Panc1 (cell line): Measurements from ENCODE around the gene HBB.

Experiments used
- CTCF ChIP-seq: fragments of 450-650 bp; IDR thresholded peaks from 2 replicates; pipeline ENCODE4 v1.5.1; 2017; ENCODE audit warnings: mild to moderate bottlenecking
- POLR2AphosphoS5 ChIP-seq: IDR thresholded peaks from 2 replicates; pipeline ENCODE4 v1.6.1; 2012; ENCODE audit warnings: mild to moderate bottlenecking, low read depth, low read length, moderate library complexity
- SIN3A ChIP-seq: IDR thresholded peaks from 2 replicates; pipeline ENCODE4 v1.6.1; 2012; ENCODE audit warnings: low read depth, mild to moderate bottlenecking, low read length, moderate library complexity, borderline replicate concordance; ENCODE audit not compliant: insufficient read depth
- TCF7L2 ChIP-seq: IDR thresholded peaks from 2 replicates; pipeline ENCODE4 v1.6.1; 2011; ENCODE audit warnings: mild to moderate bottlenecking, low read depth, low read length, inconsistent platforms
- TF ChIP-seq, protein P1 (sequence below), 2 experiments: IDR thresholded peaks; 2 replicates each; pipeline ENCODE4 v1.6.1; 2011 to 2012; ENCODE audit warnings: low read depth in 2 of 2, control low read depth in 1 of 2, low read length in 1 of 2, mild to moderate bottlenecking in 1 of 2, moderate library complexity in 1 of 2; ENCODE audit not compliant: insufficient read depth in 1 of 2

- TF ChIP-seq CTCF (no peak), POLR2AphosphoS5 (no peak), TCF7L2 (no peak), SIN3A (no peak)
- TF ChIP-seq, protein P1, sequence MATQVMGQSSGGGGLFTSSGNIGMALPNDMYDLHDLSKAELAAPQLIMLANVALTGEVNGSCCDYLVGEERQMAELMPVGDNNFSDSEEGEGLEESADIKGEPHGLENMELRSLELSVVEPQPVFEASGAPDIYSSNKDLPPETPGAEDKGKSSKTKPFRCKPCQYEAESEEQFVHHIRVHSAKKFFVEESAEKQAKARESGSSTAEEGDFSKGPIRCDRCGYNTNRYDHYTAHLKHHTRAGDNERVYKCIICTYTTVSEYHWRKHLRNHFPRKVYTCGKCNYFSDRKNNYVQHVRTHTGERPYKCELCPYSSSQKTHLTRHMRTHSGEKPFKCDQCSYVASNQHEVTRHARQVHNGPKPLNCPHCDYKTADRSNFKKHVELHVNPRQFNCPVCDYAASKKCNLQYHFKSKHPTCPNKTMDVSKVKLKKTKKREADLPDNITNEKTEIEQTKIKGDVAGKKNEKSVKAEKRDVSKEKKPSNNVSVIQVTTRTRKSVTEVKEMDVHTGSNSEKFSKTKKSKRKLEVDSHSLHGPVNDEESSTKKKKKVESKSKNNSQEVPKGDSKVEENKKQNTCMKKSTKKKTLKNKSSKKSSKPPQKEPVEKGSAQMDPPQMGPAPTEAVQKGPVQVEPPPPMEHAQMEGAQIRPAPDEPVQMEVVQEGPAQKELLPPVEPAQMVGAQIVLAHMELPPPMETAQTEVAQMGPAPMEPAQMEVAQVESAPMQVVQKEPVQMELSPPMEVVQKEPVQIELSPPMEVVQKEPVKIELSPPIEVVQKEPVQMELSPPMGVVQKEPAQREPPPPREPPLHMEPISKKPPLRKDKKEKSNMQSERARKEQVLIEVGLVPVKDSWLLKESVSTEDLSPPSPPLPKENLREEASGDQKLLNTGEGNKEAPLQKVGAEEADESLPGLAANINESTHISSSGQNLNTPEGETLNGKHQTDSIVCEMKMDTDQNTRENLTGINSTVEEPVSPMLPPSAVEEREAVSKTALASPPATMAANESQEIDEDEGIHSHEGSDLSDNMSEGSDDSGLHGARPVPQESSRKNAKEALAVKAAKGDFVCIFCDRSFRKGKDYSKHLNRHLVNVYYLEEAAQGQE (IDR thresholded peaks at IDR 0.05; ENCODE audit: insufficient read depth in 1 of 2, low read depth in 2 of 2, low read length in 1 of 2): no peak
These were observed 1.3 kb upstream of the HBB start for GRCh38 chr11:5228124-5228523.
